Frontal cortex (tissue), 4 donors: Measurements from ENCODE around the gene KRTAP5-11. TPM values are rescaled to one million over a fixed set of nuclear protein-coding genes. Genes with fewer than 3 reads are reported as not detected.
"Not testable (repeated sequence)": the region's sequence is repeated elsewhere in the genome, so short reads cannot be mapped to it uniquely, and the experiment has no call there.

Source experiments
- DNase-seq, 2 donors: peaks; one replicate each; pipeline ENCODE4 v3.0.0; 2012; ENCODE audit warnings: low spot score in 2 of 2
- FAIRE-seq: peaks from 2 replicates; lab custom pipeline; 2012; peaks lifted over from hg19 to GRCh38; lab: Jason Lieb, UNC
- small RNA-seq: library from RNA; depleted of rRNA; stranded (forward); fragments of <200 nt; gene quantifications from one replicate; pipeline ENCODE3, GENCODE V24; 2014
- total RNA-seq: library from RNA; depleted of rRNA; stranded (reverse); fragments of >200 nt; gene quantifications from one replicate; pipeline ENCODE4 v1.2.3, GENCODE V29; 2014
- donor health status: control.
- donor health status: control.
- donor health status: control.

Gene KRTAP5-11
- total RNA-seq, 1 donor from 2014 or later, result not detected

DNA sequence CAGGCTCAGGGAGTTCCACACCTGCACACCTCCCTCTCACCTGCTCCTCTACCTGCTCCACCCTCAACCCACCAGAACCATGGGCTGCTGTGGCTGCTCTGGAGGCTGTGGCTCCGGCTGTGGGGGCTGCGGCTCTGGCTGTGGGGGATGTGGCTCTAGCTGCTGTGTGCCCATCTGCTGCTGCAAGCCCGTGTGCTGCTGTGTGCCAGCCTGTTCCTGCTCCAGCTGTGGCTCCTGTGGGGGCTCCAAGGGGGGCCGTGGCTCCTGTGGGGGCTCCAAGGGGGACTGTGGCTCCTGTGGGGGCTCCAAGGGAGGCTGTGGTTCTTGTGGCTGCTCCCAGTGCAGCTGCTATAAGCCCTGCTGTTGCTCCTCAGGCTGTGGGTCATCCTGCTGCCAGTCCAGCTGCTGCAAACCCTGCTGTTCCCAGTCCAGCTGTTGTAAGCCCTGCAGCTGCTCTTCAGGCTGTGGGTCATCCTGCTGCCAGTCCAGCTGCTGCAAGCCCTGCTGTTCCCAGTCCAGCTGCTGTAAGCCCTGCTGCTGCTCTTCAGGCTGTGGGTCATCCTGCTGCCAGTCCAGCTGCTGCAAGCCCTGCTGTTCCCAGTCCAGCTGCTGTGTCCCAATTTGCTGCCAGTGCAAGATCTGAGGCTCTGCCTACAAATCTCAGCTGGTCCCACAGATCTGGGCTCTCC is 44.6 kb downstream of the KRTAP5-11 start, which contains the start of gene KRTAP5-8:
KRTAP5-8 (plus strand) TSS at position 49 of the 689 bp plus-strand sequence; CDS start at position 80, 31 bp downstream.
- FAIRE-seq, DNase-seq: not testable (repeated sequence)

DNA sequence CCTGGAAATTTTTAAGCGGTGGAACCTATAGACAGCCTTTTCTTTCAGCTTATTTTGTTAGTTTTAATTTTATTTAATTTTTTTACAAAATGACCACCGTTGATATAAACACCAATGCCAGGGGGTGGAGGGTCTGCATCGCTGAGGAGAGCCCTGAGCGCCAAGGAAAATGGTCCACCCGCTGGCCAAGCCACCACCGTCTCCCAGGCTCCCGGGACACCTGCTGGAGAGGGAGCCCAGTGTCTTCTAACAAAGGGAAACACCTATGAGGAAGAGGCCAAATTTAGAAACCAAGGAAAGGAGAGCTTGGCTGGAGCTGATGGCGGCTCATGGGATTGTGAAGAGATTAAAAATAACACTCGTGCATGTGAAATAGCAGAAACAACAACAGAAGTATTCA is 45.1 kb downstream of the KRTAP5-11 start:
- FAIRE-seq (no peak), DNase-seq (no peak)

DNA sequence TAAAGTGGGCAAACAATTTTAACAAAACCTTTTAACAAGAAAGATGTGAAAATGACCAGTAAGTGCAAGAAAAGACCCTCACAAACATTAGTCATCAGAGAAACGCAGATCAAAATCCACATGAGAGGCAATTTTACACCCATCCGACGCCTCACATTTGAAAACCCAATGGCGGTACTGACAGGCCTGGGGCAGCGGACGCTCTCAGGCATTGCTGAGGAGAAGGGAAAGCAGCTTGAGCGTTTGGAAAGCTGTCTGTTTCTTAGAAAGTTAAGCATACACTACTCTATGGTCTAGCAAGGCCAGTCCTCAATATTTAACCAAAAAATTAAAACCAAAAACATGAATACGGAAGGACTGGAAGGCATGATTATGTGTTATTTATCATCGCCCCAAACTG is 46.9 kb downstream of the KRTAP5-11 start:
- DNase-seq, result no peak
- no peak for FAIRE-seq

DNA sequence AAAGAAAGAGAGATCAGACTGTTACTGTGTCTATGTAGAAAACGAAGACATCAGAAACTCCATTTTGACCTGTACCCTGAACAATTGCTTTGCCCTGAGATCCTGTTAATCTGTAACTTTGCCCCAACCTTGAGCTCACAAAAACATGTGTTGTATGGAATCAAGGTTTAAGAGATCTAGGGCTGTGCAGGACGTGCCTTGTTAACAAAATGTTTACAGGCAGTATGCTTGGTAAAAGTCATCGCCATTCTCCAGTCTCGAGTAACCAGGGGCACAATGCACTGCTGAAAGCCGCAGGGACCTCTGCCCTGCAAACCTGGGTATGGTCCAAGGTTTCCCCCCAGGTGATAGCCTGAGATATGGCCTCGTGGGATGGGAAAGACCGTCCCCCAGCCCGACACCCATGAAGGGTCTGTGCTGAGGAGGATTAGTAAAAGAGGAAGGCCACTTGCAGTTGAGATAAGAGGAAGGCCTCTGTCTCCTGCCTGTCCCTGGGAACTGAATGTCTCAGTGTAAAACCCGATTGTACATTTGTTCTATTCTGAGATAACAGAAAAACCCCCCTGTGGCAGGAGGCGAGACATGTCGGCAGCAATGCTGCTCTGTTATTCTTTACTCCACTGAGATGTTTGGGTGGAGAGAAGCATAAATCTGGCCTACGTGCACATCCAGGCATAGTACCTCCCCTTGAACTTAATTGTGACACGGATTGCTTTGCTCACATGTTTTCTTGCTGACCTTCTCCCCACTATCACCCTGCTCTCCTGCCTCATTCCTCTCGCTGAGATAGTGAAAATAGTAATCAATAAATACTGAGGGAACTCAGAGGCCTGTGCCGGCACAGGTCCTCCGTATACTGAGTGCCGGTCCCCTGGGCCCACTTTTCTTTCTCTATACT is 47.7 kb downstream of the KRTAP5-11 start:
- not testable (repeated sequence) for DNase-seq, FAIRE-seq

DNA sequence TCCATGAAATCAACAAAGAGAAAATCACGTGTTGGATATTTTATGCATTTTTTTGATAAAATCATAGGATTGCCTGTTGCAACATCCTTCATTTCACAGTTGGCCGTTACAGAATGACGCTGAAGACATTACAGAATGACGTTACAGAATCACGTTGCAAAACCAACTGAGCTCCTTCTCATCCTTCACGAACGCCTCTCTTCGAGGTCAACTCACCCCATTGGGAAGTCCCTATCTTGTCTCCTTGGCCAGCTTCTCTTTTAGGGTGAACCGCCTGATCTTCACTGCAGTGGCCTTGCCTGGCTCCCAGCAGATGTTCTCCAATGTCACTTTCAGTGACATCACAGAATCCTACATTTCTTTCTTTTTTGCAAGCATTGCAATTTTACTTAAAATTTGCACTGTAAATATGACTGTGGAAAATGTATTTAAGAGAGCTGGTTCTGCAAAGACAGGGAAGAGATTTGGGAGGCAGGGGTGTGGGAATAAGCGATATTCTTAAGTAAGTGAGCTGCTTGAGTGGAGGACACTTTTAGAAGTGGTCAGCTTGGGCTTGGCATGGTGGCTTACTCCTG is 50.6 kb downstream of the KRTAP5-11 start:
- DNase-seq (no peak), FAIRE-seq (no peak)

Small RNA genes within 50 kb of the gene (small RNA-seq; reads per million reads assigned to genes)
- gene AP000867.1 (not detected), gene KRTAP5-14P (not detected)

Other genes starting within 250 kb of the KRTAP5-11 start
- 35.9 TPM for gene DHCR7, start 134.5 kb downstream of the KRTAP5-11 start, total RNA-seq
- 20.0 TPM for gene NADSYN1, start 129.7 kb downstream of the KRTAP5-11 start, total RNA-seq
- gene KRTAP5-7, start 55.6 kb downstream of the KRTAP5-11 start, total RNA-seq, result under 0.01 TPM
- not detected for gene KRTAP5-8, start 44.9 kb downstream of the KRTAP5-11 start, total RNA-seq
- not detected for gene KRTAP5-9, start 34.5 kb downstream of the KRTAP5-11 start, total RNA-seq
- gene KRTAP5-10, start 17.3 kb downstream of the KRTAP5-11 start, total RNA-seq, result not detected